Measurements from ENCODE around the gene MRPL40. TPM values are rescaled to one million over a fixed set of nuclear protein-coding genes. Genes with fewer than 3 reads are reported as not detected.

MRPL40 gene
- total and polyA plus RNA-seq, 2 of the 13 experiments (the other 11 are each of a cell fraction or from before 2014, with no cell fraction given) = 42.7 to 79.7 TPM

DNA sequence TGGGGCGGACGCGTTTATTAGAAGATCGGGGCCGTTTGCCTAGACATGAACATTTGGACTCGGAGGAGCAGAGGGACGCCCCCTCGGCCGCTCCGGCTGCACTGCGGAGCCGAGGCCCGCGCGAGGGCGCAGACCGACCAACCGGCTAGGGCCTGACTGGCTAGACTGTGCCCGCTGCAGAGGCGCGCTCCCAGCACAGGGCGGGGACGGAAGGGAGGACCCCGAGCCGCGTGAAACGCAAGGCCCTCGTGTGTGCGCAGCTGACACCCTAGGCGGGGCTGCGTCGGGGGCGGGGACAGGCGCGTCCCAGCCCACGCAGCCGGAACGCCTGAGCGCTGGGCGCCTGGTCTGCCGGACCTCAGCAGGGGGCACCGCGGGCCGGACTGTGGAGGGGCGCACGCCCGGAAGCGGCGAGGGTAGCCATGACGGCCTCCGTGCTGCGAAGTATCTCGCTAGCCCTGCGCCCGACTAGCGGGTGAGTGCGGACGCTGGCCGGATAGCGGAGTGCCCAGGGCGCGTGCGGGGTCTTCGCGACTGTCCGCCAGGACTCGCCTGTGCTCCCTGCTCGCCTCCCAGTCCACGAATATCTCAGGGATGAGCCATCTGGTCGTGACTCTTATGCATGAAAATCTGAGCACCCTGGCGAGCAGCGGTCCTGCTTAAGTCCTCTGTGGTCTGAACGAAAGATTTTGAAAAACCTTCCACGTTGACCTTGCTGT lies at the start of gene MRPL40 (continued):
- TF ChIP-seq CBX2 (IDR thresholded peaks at IDR 0.05; ENCODE audit: low read depth, low read length) (no peak), CBX2 (CRISPR knock-in tag; IDR thresholded peaks at IDR 0.05; ENCODE audit: low read depth) (no peak), GATA4 (IDR thresholded peaks at IDR 0.05; ENCODE audit: borderline replicate concordance, low read depth) (peak; percentile 42; the same call in 1 of the 2 replicates), ZNF615 (CRISPR knock-in tag; IDR thresholded peaks at IDR 0.05; ENCODE audit: borderline replicate concordance) (peak; percentile 89; the same call in 1 of the 2 replicates), ZNF296 (CRISPR knock-in tag; conservative IDR thresholded peaks at IDR 0.05) (no peak), ZNF17 (CRISPR knock-in tag; IDR thresholded peaks at IDR 0.05) (no peak; the same call in 1 of the 2 replicates), RFXANK (CRISPR knock-in tag; IDR thresholded peaks at IDR 0.05) (0 out of 2 replicates have a peak, but pooled peaks have one; percentile 69), SAFB2 (CRISPR knock-in tag; IDR thresholded peaks at IDR 0.05; ENCODE audit: borderline replicate concordance, low read depth) (peak; percentile 64), HNRNPH1 (optimal IDR thresholded peaks at IDR 0.05; ENCODE audit: low read depth, low read length) (no peak), ZNF468 (CRISPR knock-in tag; IDR thresholded peaks at IDR 0.05) (peak; percentile 68; the same call in 1 of the 2 replicates), ZNF512B (CRISPR knock-in tag; IDR thresholded peaks at IDR 0.05; ENCODE audit: borderline replicate concordance) (no peak; the same call in 1 of the 2 replicates), MAFF (IDR thresholded peaks at IDR 0.05; ENCODE audit: low read depth, low read length) (no peak), KLF6 (CRISPR knock-in tag; IDR thresholded peaks at IDR 0.05) (peak; percentile 95; the same call in 1 of the 2 replicates), SIX1 (CRISPR knock-in tag; IDR thresholded peaks at IDR 0.05; ENCODE audit: borderline replicate concordance) (peak; percentile 70; the same call in 1 of the 2 replicates)
- TF ChIP-seq, protein P1, sequence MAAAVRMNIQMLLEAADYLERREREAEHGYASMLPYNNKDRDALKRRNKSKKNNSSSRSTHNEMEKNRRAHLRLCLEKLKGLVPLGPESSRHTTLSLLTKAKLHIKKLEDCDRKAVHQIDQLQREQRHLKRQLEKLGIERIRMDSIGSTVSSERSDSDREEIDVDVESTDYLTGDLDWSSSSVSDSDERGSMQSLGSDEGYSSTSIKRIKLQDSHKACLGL (CRISPR knock-in tag; IDR thresholded peaks at IDR 0.05) = peak; percentile 95
- TF ChIP-seq, protein P2, sequence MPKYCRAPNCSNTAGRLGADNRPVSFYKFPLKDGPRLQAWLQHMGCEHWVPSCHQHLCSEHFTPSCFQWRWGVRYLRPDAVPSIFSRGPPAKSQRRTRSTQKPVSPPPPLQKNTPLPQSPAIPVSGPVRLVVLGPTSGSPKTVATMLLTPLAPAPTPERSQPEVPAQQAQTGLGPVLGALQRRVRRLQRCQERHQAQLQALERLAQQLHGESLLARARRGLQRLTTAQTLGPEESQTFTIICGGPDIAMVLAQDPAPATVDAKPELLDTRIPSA (CRISPR knock-in tag; IDR thresholded peaks at IDR 0.05; ENCODE audit: borderline replicate concordance) = peak; percentile 99
- TF ChIP-seq, protein P3, sequence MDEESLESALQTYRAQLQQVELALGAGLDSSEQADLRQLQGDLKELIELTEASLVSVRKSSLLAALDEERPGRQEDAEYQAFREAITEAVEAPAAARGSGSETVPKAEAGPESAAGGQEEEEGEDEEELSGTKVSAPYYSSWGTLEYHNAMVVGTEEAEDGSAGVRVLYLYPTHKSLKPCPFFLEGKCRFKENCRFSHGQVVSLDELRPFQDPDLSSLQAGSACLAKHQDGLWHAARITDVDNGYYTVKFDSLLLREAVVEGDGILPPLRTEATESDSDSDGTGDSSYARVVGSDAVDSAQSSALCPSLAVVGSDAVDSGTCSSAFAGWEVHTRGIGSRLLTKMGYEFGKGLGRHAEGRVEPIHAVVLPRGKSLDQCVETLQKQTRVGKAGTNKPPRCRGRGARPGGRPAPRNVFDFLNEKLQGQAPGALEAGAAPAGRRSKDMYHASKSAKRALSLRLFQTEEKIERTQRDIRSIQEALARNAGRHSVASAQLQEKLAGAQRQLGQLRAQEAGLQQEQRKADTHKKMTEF (CRISPR knock-in tag; IDR thresholded peaks at IDR 0.05) = peak; percentile 99
- TF ChIP-seq, protein P4, sequence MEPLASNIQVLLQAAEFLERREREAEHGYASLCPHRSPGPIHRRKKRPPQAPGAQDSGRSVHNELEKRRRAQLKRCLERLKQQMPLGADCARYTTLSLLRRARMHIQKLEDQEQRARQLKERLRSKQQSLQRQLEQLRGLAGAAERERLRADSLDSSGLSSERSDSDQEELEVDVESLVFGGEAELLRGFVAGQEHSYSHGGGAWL (CRISPR knock-in tag; IDR thresholded peaks at IDR 0.05) = peak; percentile 85
- TF ChIP-seq, protein P5, sequence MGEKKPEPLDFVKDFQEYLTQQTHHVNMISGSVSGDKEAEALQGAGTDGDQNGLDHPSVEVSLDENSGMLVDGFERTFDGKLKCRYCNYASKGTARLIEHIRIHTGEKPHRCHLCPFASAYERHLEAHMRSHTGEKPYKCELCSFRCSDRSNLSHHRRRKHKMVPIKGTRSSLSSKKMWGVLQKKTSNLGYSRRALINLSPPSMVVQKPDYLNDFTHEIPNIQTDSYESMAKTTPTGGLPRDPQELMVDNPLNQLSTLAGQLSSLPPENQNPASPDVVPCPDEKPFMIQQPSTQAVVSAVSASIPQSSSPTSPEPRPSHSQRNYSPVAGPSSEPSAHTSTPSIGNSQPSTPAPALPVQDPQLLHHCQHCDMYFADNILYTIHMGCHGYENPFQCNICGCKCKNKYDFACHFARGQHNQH (CRISPR knock-in tag; IDR thresholded peaks at IDR 0.05) = peak; percentile 98
- TF ChIP-seq, protein P6, sequence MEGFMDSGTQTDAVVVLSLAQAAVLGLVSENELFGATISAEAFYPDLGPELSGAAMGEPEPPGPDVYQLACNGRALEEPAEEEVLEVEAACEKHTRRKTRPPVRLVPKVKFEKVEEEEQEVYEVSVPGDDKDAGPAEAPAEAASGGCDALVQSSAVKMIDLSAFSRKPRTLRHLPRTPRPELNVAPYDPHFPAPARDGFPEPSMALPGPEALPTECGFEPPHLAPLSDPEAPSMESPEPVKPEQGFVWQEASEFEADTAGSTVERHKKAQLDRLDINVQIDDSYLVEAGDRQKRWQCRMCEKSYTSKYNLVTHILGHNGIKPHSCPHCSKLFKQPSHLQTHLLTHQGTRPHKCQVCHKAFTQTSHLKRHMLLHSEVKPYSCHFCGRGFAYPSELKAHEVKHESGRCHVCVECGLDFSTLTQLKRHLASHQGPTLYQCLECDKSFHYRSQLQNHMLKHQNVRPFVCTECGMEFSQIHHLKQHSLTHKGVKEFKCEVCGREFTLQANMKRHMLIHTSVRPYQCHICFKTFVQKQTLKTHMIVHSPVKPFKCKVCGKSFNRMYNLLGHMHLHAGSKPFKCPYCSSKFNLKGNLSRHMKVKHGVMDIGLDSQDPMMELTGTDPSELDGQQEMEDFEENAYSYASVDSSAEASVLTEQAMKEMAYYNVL (CRISPR knock-in tag; IDR thresholded peaks at IDR 0.05; ENCODE audit: borderline replicate concordance) = peak; percentile 91
